Natural killer cell (primary cell): ENCODE measurements around the gene AMMECR1L. TPM values are rescaled to one million over a fixed set of nuclear protein-coding genes. Genes with fewer than 3 reads are reported as not detected.
"Not testable (repeated sequence)": the region's sequence is repeated elsewhere in the genome, so short reads cannot be mapped to it uniquely, and the experiment has no call there.

ENCODE experiments used
- ATAC-seq, 3 donors: fragments of 150-1000 bp in 2 of 3; fragments of 200-7000 bp in 1 of 3; cut with Tn5 transposase; 1 replicate in 1 of 3; 2 replicates in 2 of 3; pipeline ENCODE4 v1.10.0; 2021; ENCODE audit warnings: mild to moderate bottlenecking in 2 of 3, moderate library complexity in 2 of 3
- DNase-seq, 2 donors: peaks; one replicate each; pipeline versions ENCODE4 v3.0.0 to v3.0.0-alpha.2; 2013 to 2021; ENCODE audit warnings: mixed read lengths in 1 of 2
- H3K27ac ChIP-seq: one replicate; pipeline ENCODE4 v1.5.1; 2013; ENCODE audit warnings: mild to moderate bottlenecking, low read length
- H3K27me3 ChIP-seq: one replicate; pipeline ENCODE4 v1.6.1; 2013; ENCODE audit warnings: low read length; ENCODE audit not compliant: control insufficient read depth, insufficient read depth
- H3K36me3 ChIP-seq: one replicate; pipeline ENCODE4 v1.6.1; 2013; ENCODE audit warnings: low read length; ENCODE audit not compliant: control insufficient read depth, insufficient read depth
- H3K4me1 ChIP-seq: one replicate; pipeline ENCODE4 v1.6.1; 2013; ENCODE audit warnings: low read length; ENCODE audit not compliant: control insufficient read depth, insufficient read depth
- H3K4me3 ChIP-seq: one replicate; pipeline ENCODE4 v1.5.1; 2013; ENCODE audit warnings: low read length
- H3K9me3 ChIP-seq: one replicate; pipeline ENCODE4 v1.6.1; 2013; ENCODE audit warnings: low read length; ENCODE audit not compliant: control insufficient read depth, insufficient read depth
- H3K27ac Mint-ChIP-seq, 2 donors: one replicate each; pipeline ENCODE4 v1.8.0; 2022; ENCODE audit warnings: mild to moderate bottlenecking in 2 of 2, mixed read lengths in 2 of 2, moderate library complexity in 1 of 2
- H3K27me3 Mint-ChIP-seq, 2 donors: one replicate each; pipeline ENCODE4 v1.8.0; 2022; ENCODE audit warnings: low read depth in 2 of 2, mixed read lengths in 2 of 2
- H3K36me3 Mint-ChIP-seq: one replicate; pipeline ENCODE4 v1.8.0; 2022; ENCODE audit warnings: mixed read lengths
- H3K4me1 Mint-ChIP-seq, 2 donors: one replicate each; pipeline ENCODE4 v1.8.0; 2022; ENCODE audit warnings: mixed read lengths in 2 of 2
- H3K4me3 Mint-ChIP-seq: one replicate; pipeline ENCODE4 v1.8.0; 2022; ENCODE audit warnings: mild to moderate bottlenecking, moderate library complexity, mixed read lengths
- H3K9me3 Mint-ChIP-seq, 2 donors: one replicate each; pipeline ENCODE4 v1.8.0; 2022; ENCODE audit warnings: mixed read lengths in 2 of 2
- CTCF ChIP-seq: fragments of 200-600 bp; IDR thresholded peaks from one replicate; pipeline ENCODE4 v1.8.0; 2022; ENCODE audit warnings: antibody characterized with exemption
- WGBS: methylation state at CpG from one replicate; pipeline ENCODE4 v1.1.7; 2013; ENCODE audit warnings: missing lambda C conversion rate; ENCODE audit not compliant: insufficient coverage; 5-methylcytosine and 5-hydroxymethylcytosine counted together
- intact Hi-C: fragments of 100-400 bp; cut with micrococcal nuclease; formaldehyde crosslinking; loops from one replicate; pipeline ENCODE4 v1.14.2; 2022
- total RNA-seq, 4 donors: library from RNA; stranded (reverse); fragments of 120-200 nt in 1 of 4; gene quantifications; one replicate each; pipeline versions ENCODE4 v1.2.3 to v1.2.4, GENCODE V29; 2013 to 2022

Gene AMMECR1L
- total RNA-seq, 3 donors from 2014 or later (not counting 1 experiment from before 2014, with no cell fraction given) = 12.0 to 17.3 (median 13.6) TPM

DNA sequence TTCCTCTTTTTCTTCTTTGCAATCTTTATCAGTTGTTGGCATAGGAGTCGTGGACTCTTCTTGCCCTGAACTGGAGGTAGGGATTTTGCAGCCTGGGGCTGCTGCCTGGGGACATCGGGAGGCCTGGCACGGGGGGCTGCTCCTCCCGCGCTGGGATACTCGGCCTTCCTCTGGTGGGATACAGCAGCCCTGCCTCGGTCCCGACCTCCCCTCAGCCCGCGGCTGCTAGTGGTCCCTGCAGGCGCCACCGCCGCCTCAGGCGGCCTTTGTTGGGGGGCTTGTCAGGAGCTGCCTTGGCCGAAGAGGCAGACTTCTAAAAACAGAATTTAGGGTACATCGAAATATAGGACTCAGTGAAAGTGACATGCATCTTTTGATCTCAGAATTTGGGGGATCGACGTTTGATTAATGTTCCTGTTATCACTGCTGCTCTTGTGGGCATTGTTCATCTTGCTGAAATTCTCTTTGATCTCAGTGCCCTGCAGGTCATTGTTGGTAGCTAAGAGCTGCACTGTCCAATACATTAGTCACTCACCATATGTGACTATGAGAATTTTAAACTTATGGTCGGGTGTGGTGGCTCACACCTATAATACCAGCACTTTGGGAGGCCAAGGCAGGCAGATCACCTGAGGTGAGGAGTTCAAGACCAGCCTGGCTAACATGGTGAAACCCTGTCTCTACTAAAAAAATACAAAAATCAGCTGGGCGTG is 44.1 kb downstream of the AMMECR1L start:
- no peaks in the 10 kb centered on the region for H3K36me3 Mint-ChIP-seq
- no peak overlapping the region for H3K27ac Mint-ChIP-seq
- intact Hi-C loops = no loop called here
- Histone ChIP-seq H3K27me3 (no peaks in the 10 kb centered on the region), H3K27ac (no peak overlapping the region), H3K9me3 (no peaks in the 10 kb centered on the region), H3K36me3 (peaks cover 10% of the 10 kb centered on the region), H3K4me3 (no peak overlapping the region), H3K4me1 (no peaks in the 10 kb centered on the region)
- no peaks in the 10 kb centered on the region for H3K27me3 Mint-ChIP-seq
- peaks cover 7 to 11% of the 10 kb centered on the region in 2 donors for H3K4me1 Mint-ChIP-seq
- no peak for DNase-seq
- no peaks in the 10 kb centered on the region for H3K9me3 Mint-ChIP-seq
- WGBS = 84% methylated on average over 20 of the region's 20 CpGs
- no peak for ATAC-seq
- no peak for TF ChIP-seq CTCF
- no peak overlapping the region for H3K4me3 Mint-ChIP-seq

DNA sequence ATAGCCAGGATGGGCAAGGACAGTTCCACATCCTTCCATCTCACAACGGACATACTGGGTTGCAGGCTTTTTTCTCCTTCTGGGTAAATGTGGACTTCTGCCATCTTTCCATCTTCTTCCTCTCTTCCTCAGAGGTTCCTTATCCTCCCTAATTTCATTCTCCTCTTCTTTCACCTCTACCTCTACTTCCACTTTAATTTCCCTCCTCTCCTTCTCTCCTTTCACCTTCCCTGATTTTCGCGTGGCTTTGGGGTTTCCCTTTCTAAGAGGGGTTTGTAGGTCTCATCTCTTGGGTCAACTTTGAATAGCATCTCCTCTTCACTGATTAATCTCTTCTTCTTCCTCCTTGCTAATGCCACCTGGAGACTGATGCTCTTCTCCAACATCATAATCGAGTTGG is 44.9 kb downstream of the AMMECR1L start:
- Histone ChIP-seq H3K9me3 (no peaks in the 10 kb centered on the region), H3K4me3 (no peak overlapping the region), H3K36me3 (peaks cover 8% of the 10 kb centered on the region), H3K27me3 (no peaks in the 10 kb centered on the region), H3K4me1 (no peaks in the 10 kb centered on the region), H3K27ac (no peak overlapping the region)
- Mint-ChIP-seq H3K36me3 (no peaks in the 10 kb centered on the region), H3K4me3 (no peak overlapping the region), H3K27ac (no peak overlapping the region), H3K9me3 (no peaks in the 10 kb centered on the region), H3K27me3 (no peaks in the 10 kb centered on the region), H3K4me1 (peaks cover 7 to 11% of the 10 kb centered on the region in 2 donors)
- ATAC-seq = no peak
- WGBS = 88% methylated on average over 4 of the region's 4 CpGs
- no peak for TF ChIP-seq CTCF
- intact Hi-C loops = no loop called here
- DNase-seq = no peak

- DNase-seq = no peak
- Mint-ChIP-seq H3K27ac (no peak overlapping the region), H3K36me3 (no peaks in the 10 kb centered on the region), H3K4me1 (peaks cover 0 to 2% of the 10 kb centered on the region in 2 donors), H3K9me3 (no peaks in the 10 kb centered on the region), H3K27me3 (no peaks in the 10 kb centered on the region), H3K4me3 (no peak overlapping the region)
- intact Hi-C loops = no loop called here
- Histone ChIP-seq H3K27ac (no peak overlapping the region), H3K36me3 (no peaks in the 10 kb centered on the region), H3K4me1 (peaks cover 13% of the 10 kb centered on the region), H3K4me3 (no peak overlapping the region), H3K27me3 (no peaks in the 10 kb centered on the region), H3K9me3 (no peaks in the 10 kb centered on the region)
- no peak for ATAC-seq
- WGBS = 82% methylated on average over 2 of the region's 3 CpGs
- TF ChIP-seq CTCF = no peak
Observed at GRCh38 chr2:127834951-127835350, 50.8 kb downstream of the AMMECR1L start.

GRCh38 chr2:127829845-127830246 is 55.9 kb downstream of the AMMECR1L start:
- no peak for TF ChIP-seq CTCF
- peak; percentile 51 to 87 for DNase-seq
- ATAC-seq = peak; percentile 91 to 99 (median 94)
- H3K4me1 ChIP-seq = peaks cover 30% of the 10 kb centered on the region
- H3K27me3 ChIP-seq = no peaks in the 10 kb centered on the region
- peak overlapping the region; percentile 61 to 91 for H3K27ac Mint-ChIP-seq
- H3K27me3 Mint-ChIP-seq = no peaks in the 10 kb centered on the region
- no peaks in the 10 kb centered on the region for H3K36me3 ChIP-seq
- no peaks in the 10 kb centered on the region for H3K9me3 Mint-ChIP-seq
- H3K27ac ChIP-seq = peak overlapping the region; percentile 85
- no peaks in the 10 kb centered on the region for H3K9me3 ChIP-seq
- WGBS = 13% methylated on average over 2 of the region's 5 CpGs
- intact Hi-C loops = loop anchor here (1.0 kb wide), 1 partner anchor 19 kb away; the partner anchor contains the start of gene WDR33
- peaks cover 13 to 15% of the 10 kb centered on the region in 2 donors for H3K4me1 Mint-ChIP-seq
- H3K4me3 ChIP-seq = no peak overlapping the region
- no peaks in the 10 kb centered on the region for H3K36me3 Mint-ChIP-seq
- H3K4me3 Mint-ChIP-seq = peak overlapping the region; percentile 73

- H3K4me3 Mint-ChIP-seq, H3K27me3 Mint-ChIP-seq, H3K27me3 ChIP-seq, H3K36me3 ChIP-seq, intact Hi-C loops, DNase-seq, H3K4me3 ChIP-seq, H3K9me3 ChIP-seq, H3K27ac ChIP-seq, H3K27ac Mint-ChIP-seq, H3K36me3 Mint-ChIP-seq, ATAC-seq, H3K9me3 Mint-ChIP-seq: not testable (repeated sequence)
- H3K4me1 ChIP-seq = peaks cover 30% of the 10 kb centered on the region
- peaks cover 13 to 15% of the 10 kb centered on the region in 2 donors for H3K4me1 Mint-ChIP-seq
- WGBS = 98% methylated on average over 2 of the region's 2 CpGs
Observed at GRCh38 chr2:127826708-127827107, 59.0 kb downstream of the AMMECR1L start.
